ENCODE data around the gene PLBD2. TPM values are rescaled to one million over a fixed set of nuclear protein-coding genes. Genes with fewer than 3 reads are reported as not detected.

The PLBD2 gene
- total RNA-seq, 1 experiment from 2014 or later, result 36.8 TPM

DNA sequence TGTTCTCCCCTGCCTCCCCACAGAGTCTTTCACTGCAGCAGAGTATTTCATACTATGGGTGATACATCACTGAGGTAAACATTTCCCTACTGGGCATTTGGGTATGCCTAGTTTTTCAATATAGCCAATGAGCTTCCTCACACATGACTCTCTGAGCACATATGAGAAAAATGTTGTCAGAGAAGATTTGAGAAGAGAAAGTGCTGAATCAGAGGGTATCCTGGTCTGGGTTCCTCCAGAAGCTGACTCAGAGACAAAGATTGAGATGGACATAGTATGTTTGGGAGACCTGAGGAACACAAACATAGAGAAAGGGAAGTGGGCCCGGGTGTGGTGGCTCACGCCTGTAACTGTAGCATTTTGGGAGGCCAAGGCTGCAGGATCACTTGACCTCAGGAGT lies 36.0 kb upstream of the PLBD2 start:
- intact Hi-C loops (cut with micrococcal nuclease; ENCODE audit: unreplicated experiment), result loop anchor here (10.0 kb wide), 1 partner anchor 128 kb away; no protein-coding TSS in a partner anchor
- Histone ChIP-seq H3K27ac (ENCODE audit: low read depth, low read length, poor library complexity, severe bottlenecking) (no peak overlapping the region), H3K4me3 (ENCODE audit: low read depth, low read length, poor library complexity, severe bottlenecking) (no peak overlapping the region), H3K36me3 (ENCODE audit: insufficient read depth, low read length, poor library complexity, severe bottlenecking) (no peaks in the 10 kb centered on the region), H3K4me1 (ENCODE audit: insufficient read depth, low read length, poor library complexity, severe bottlenecking) (no peaks in the 10 kb centered on the region), H3K9me3 (ENCODE audit: low read depth, low read length, poor library complexity, severe bottlenecking) (no peaks in the 10 kb centered on the region), H3K27me3 (replicated peaks; ENCODE audit: insufficient read depth, low read depth, low read length, poor library complexity) (no peaks in the 10 kb centered on the region)
- ChIA-PET POLR2A (ENCODE audit: low non-redundant PET) (no interaction called here), CTCF (no interaction called here)
- TF ChIP-seq EZH2 (IDR thresholded peaks at IDR 0.05; ENCODE audit: borderline replicate concordance, low read depth, low read length, poor library complexity, severe bottlenecking), result no peak
- TF ChIP-seq, protein P1, sequence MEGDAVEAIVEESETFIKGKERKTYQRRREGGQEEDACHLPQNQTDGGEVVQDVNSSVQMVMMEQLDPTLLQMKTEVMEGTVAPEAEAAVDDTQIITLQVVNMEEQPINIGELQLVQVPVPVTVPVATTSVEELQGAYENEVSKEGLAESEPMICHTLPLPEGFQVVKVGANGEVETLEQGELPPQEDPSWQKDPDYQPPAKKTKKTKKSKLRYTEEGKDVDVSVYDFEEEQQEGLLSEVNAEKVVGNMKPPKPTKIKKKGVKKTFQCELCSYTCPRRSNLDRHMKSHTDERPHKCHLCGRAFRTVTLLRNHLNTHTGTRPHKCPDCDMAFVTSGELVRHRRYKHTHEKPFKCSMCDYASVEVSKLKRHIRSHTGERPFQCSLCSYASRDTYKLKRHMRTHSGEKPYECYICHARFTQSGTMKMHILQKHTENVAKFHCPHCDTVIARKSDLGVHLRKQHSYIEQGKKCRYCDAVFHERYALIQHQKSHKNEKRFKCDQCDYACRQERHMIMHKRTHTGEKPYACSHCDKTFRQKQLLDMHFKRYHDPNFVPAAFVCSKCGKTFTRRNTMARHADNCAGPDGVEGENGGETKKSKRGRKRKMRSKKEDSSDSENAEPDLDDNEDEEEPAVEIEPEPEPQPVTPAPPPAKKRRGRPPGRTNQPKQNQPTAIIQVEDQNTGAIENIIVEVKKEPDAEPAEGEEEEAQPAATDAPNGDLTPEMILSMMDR (conservative IDR thresholded peaks at IDR 0.05; ENCODE audit: low read depth, low read length), result no peak
- no TSS peak for BruUV-seq (replicated peaks)
- no peak for DNase-seq (ENCODE audit: low spot score)

DNA sequence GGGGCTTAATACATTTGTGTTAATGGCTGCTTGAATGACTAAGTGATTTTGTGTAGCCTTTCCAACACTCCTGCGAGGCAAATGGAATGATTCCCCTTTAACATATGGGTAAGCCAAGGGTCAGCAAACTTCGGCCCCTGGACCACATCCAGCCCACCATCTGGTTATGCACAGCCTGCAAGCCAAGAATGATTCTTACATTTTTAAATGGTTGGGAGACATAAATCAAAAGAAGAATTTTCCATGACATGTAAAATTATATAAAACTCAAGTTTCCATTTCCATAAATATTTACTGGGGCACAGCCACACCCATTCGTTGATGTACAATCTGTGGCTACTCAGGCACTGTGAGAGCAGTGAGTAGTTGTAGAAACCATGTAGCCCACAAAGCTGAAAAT lies 32.5 kb upstream of the PLBD2 start:
- Histone ChIP-seq H3K4me1 (ENCODE audit: insufficient read depth, low read length, poor library complexity, severe bottlenecking) (no peaks in the 10 kb centered on the region), H3K27ac (ENCODE audit: low read depth, low read length, poor library complexity, severe bottlenecking) (no peak overlapping the region), H3K9me3 (ENCODE audit: low read depth, low read length, poor library complexity, severe bottlenecking) (no peaks in the 10 kb centered on the region), H3K4me3 (ENCODE audit: low read depth, low read length, poor library complexity, severe bottlenecking) (no peak overlapping the region), H3K27me3 (replicated peaks; ENCODE audit: insufficient read depth, low read depth, low read length, poor library complexity) (no peaks in the 10 kb centered on the region), H3K36me3 (ENCODE audit: insufficient read depth, low read length, poor library complexity, severe bottlenecking) (no peaks in the 10 kb centered on the region)
- DNase-seq (ENCODE audit: low spot score), result no peak
- no peak for TF ChIP-seq EZH2 (IDR thresholded peaks at IDR 0.05; ENCODE audit: borderline replicate concordance, low read depth, low read length, poor library complexity, severe bottlenecking)
- TF ChIP-seq, protein P1 (conservative IDR thresholded peaks at IDR 0.05; ENCODE audit: low read depth, low read length), result no peak
- BruUV-seq (replicated peaks), result no TSS peak
- intact Hi-C loops (cut with micrococcal nuclease; ENCODE audit: unreplicated experiment), result loop anchor here (10.0 kb wide), 1 partner anchor 131 kb away; no protein-coding TSS in a partner anchor
- CTCF ChIA-PET, result no interaction called here
- POLR2A ChIA-PET (ENCODE audit: low non-redundant PET), result no interaction called here

DNA sequence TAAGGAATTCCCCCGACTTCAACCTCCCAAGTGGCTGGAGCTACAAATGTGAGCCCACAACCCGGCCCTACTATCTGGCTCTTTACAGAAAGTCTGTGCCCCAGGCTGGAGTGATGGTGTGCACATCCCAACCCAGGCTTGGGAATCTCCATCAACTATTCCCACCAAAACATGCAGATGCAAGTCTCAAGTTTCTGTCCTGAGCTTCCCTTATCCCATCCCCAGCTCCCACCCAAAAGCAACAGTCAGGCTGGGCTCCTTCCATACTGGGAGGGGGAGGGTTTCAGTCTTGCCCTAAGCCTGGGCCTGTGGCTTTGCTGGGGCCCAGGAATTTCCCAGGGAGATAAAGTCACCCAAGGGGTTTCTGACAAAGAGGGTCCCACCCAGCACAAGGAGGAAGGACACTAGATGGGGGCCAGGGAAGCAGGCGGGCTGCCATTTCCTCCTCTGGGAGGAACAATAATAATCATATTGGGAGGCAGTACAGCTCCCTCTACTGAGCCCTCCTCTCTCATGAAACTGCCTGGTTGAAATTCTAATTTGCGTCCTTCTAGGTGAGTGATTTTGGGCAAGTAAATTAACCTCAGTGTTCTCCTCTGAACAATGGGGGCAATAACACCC lies 31.5 kb upstream of the PLBD2 start:
- intact Hi-C loops (cut with micrococcal nuclease; ENCODE audit: unreplicated experiment), result loop anchor here (10.0 kb wide), 1 partner anchor 132 kb away; no protein-coding TSS in a partner anchor
- POLR2A ChIA-PET (ENCODE audit: low non-redundant PET), result no interaction called here

More for the DNA sequence above, 31.5 kb upstream of the PLBD2 start:
- no peak for TF ChIP-seq EZH2 (IDR thresholded peaks at IDR 0.05; ENCODE audit: borderline replicate concordance, low read depth, low read length, poor library complexity, severe bottlenecking)
- TF ChIP-seq, protein P1 (conservative IDR thresholded peaks at IDR 0.05; ENCODE audit: low read depth, low read length), result no peak
- no TSS peak for BruUV-seq (replicated peaks)
- Histone ChIP-seq H3K4me3 (ENCODE audit: low read depth, low read length, poor library complexity, severe bottlenecking) (no peak overlapping the region), H3K27ac (ENCODE audit: low read depth, low read length, poor library complexity, severe bottlenecking) (no peak overlapping the region), H3K9me3 (ENCODE audit: low read depth, low read length, poor library complexity, severe bottlenecking) (no peaks in the 10 kb centered on the region), H3K36me3 (ENCODE audit: insufficient read depth, low read length, poor library complexity, severe bottlenecking) (no peaks in the 10 kb centered on the region), H3K4me1 (ENCODE audit: insufficient read depth, low read length, poor library complexity, severe bottlenecking) (no peaks in the 10 kb centered on the region), H3K27me3 (replicated peaks; ENCODE audit: insufficient read depth, low read depth, low read length, poor library complexity) (no peaks in the 10 kb centered on the region)
- no peak for DNase-seq (ENCODE audit: low spot score)
- CTCF ChIA-PET, result no interaction called here

Measured in A673 (cell line).